IPS-11a (cell line): ENCODE data around the gene TBL1XR1.
"Not testable (repeated sequence)": the region's sequence is repeated elsewhere in the genome, so short reads cannot be mapped to it uniquely, and the experiment has no call there.

Source experiments
- H3K4me3 ChIP-seq: one replicate; pipeline ENCODE4 v1.5.1; 2013; ENCODE audit warnings: low read depth, low read length, control low read depth

Gene TBL1XR1

GRCh38 chr3:177144922-177145321 is 52.4 kb downstream of the TBL1XR1 start:
- H3K4me3 ChIP-seq, result no peak overlapping the region

DNA sequence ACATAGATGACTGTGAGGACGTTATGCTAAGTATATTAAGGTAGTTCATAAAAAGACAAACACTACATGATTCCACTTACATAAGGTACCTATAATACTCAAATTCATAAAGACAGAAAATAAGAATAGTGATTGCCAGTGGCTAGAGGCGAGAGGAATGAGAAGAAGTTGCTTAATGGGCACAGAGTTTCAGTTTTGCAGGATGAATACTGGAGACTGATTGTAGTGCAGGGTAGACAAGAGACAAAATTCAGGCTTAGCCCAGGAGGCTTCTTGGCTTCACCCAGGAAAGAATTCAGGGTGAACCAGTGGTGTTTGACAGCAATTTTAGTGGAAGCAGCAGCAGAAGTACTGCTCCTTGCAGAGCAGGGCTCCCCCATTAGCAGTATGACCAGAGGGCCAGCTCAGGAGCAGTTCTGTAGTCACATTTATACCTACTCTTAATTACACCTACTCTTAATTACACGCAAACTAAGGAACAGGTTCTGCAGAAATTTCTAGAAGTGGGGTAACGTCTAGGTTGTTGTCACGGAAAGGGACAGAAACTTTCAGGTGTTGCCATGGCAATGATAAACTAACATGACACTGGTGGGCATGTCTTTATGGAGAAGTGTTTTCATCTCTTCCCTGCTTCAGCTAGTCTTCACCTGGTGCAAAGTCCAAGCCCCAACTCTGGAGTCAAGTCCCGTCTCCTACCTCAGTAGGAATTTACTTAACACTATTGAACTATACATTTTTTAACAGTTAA is 55.2 kb downstream of the TBL1XR1 start:
- no peak overlapping the region for H3K4me3 ChIP-seq

GRCh38 chr3:177141471-177141870 is 55.8 kb downstream of the TBL1XR1 start:
- no peak overlapping the region for H3K4me3 ChIP-seq

DNA sequence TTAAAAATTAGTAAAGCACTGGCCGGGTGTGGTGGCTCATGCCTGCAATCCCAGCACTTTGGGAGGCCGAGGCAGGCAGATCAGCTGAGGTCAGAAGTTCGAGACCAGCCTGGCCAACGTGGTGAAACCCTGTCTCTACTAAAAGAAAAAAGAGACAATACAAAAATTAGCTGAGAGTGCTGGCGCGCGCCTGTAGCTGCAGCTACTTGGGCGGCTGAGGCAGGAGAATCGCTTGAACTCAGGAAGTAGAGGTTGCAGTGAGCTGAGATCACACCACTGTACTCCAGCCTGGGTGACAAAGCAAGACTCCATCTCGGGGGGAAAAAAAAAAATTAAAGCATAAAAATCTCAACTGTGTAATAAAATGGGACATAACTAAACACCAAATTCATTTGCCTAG is 58.1 kb downstream of the TBL1XR1 start:
- not testable (repeated sequence) for H3K4me3 ChIP-seq

- no peak overlapping the region for H3K4me3 ChIP-seq
These were observed 59.2 kb downstream of the TBL1XR1 start for GRCh38 chr3:177137774-177138705.

DNA sequence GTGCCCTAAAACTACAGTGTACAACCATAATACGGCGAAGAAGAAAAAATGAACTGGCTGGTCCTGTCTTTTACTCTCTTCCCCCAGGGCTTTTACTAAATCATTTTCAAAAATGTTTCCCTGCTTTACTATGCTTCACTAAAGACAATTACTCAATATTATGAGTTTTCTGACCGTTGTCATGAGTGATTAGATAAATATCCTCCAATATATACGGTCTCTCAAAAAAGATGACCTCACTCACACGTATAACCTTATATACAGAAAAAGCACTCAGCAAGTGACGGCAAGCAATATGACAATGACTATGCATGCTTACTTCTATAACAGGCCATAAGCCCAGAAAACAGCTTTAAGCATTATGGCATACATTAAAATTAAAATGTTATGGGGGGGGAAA is 60.5 kb downstream of the TBL1XR1 start:
- no peak overlapping the region for H3K4me3 ChIP-seq

DNA sequence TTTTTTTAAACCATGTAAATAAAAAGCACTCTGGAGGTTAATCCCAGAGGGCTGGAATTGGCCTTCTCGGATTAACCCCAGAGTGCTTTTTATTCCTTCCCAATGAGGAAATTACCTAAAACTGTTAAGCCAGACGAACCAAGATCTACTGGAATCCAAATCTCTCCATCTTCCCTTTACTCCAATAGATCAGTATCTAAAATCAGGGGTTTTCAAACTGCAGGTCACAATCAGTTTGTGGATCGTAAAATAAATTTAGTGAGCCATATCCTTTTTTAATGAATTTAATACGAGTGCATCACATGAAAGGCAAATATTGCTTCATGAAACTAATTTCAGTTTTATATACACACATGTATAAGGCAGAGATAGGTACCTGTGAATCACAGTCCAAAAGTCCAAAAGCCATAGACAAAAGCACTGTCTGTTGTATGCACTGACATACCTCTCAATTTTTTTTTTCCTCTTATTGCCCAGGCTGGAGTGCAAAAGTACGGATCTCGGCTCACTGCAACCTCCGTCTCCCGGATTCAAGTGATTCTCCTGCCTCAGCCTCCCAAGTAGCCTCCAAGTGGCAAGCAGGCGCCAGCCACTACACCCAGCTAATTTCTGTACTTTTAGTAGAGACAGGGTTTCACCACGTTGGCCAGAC is 61.3 kb downstream of the TBL1XR1 start:
- H3K4me3 ChIP-seq, result no peak overlapping the region

DNA sequence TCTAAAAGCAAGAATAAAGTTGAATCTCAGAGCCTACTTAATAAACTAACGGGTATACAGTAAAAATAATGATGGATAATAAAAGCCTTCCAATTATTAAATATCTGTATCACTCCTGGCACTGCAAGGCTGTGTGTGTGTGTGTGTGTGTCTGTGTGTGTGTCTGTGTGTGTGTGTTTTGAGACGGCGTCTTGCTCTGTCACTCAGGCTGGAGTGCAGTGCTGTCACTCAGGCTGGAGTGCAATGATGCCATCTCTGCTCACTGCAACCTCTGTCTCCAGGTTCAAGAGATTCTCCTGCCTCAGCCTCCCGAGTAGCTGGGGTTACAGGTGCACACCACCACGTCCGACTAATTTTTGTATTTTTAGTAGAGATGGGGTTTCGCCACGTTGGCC is 62.5 kb downstream of the TBL1XR1 start:
- H3K4me3 ChIP-seq, result no peak overlapping the region

- no peak overlapping the region for H3K4me3 ChIP-seq
These were observed 63.1 kb downstream of the TBL1XR1 start for GRCh38 chr3:177133860-177134815.

- no peak overlapping the region for H3K4me3 ChIP-seq
These were observed 65.2 kb downstream of the TBL1XR1 start for GRCh38 chr3:177131927-177132636.

DNA sequence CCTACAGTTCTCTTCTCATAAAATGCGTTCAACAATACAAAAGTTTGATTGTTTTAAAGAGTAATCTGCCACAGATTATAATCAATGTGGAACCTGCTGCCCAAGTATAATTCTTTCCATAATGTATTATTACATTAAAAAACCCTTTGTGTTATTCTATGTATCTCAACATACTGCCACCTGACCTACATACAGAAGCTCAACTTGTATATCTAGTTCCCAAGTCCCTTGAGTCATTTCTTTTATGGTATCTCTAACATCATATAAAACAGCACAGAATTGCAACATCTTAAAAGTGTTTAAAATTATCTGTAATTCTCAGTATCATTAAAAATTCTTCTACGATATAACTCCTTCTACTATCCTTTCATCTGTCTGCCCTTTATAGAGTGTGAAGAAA is 70.3 kb downstream of the TBL1XR1 start:
- no peak overlapping the region for H3K4me3 ChIP-seq

GRCh38 chr3:177126015-177126773 is 71.1 kb downstream of the TBL1XR1 start:
- H3K4me3 ChIP-seq, result no peak overlapping the region

DNA sequence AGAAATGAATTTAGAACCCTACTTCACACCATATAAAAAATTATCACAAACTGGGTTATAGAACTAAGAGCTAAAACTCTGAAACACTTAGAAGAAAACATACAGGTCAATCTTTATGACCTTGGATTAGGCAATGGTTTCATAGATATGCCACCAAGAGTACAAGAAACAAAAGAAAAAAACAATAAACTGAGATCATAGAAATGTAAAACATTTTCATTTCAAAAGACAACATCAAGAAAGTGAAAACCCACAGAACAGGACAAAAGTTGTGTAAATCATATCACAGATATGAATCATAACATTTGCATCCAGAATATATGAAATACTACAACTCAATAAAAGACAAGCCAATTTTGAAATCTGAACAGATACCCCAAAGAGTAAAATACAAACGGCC is 72.4 kb downstream of the TBL1XR1 start:
- no peak overlapping the region for H3K4me3 ChIP-seq

DNA sequence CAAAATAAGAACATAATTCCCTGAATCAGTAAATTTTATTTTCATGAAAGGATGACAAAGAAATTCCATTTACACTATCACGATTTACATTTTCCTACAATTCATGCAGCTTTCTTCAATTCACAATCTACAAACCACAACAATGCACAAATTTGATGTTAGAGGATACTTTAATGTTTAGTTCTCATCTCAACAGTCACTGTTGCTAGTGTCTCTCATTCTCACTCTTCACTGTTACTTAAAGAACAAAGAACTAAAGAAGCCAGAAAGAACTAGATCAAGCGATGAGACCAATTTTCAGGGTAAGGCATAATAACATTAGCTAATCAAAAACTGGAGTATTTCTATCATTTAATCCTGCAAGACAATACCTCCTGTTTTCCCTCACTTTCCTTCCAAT is 73.5 kb downstream of the TBL1XR1 start:
- H3K4me3 ChIP-seq, result no peak overlapping the region

DNA sequence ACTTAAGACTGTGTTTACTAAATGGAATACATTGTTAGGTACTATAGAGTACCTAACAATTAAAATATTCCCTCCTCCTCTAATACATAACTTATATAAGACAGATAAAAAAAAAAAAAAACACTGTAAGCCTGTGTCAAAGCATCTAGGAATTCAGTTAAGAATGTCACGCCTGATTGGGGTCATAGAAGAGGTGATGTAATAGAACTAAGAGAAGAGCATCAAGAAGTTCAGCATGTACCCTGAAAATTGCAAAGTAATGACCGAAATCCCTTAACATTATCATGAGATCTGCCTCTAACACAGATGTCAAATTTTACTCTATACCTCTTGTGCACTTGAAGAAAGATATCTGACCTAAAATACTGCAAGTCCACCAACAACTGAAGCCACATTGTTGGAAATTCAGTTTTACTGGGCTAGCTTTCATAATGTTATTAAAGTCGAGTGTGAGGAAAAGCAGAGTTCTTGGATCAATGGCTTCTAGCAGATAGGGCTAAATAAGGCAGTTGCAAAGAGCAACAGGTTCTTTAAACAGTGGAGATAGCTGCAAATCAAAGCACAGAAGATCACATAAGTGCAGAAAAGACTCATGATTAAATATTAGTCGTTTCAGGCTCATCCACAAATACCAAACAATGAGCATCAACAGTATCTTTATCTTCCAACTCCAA is 75.0 kb downstream of the TBL1XR1 start:
- no peak overlapping the region for H3K4me3 ChIP-seq

- H3K4me3 ChIP-seq, result no peak overlapping the region
These were observed 77.5 kb downstream of the TBL1XR1 start for GRCh38 chr3:177119829-177120228.

- H3K4me3 ChIP-seq, result no peak overlapping the region
These were observed 83.0 kb downstream of the TBL1XR1 start for GRCh38 chr3:177114253-177114652.

- no peak overlapping the region for H3K4me3 ChIP-seq
These were observed 85.7 kb downstream of the TBL1XR1 start for GRCh38 chr3:177111541-177111949.

DNA sequence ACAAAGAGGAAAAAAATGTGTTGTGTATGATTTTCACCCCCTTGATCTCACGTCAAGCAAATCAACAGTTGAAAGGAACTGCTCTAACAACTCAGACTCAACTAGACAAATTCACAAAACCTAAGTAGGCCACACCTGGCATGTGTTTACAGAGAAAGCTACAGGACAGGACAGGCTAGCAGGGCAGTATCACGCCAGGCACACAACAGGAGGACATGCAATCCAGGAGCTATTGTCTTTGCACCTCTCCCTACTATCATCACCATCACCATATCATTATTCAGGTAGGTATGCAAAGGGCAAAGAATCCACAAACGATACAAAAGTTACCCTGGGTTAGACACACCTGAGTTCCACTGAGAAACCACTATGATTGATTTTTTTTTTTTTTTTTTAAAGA is 86.4 kb downstream of the TBL1XR1 start:
- H3K4me3 ChIP-seq, result no peak overlapping the region
